NCI-H774 (cell line): Measurements from ENCODE around the gene NCAPG2.

Experiments used
- DNase-seq: peaks from one replicate; lab custom pipeline; 2025; lab: John Stamatoyannopoulos, UW

The NCAPG2 gene

DNA sequence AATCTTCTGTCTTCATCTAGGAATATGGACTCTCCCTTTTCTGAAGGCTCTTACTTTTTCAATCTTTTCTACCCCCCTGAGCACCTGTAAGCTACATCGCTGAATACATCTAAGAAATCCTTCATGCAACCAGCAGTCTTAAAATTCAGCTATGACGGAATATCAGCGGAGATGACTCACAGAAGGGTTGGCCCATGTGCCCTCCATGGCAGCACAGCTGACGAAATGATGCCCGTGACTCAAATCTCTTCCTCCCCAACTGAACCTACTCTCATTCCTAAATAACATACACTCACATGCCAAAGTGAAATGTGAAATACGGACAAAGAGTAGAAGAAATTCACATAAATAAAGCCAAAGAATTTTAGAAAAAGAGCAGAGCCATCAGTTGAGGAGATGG, 30.3 kb upstream of the NCAPG2 start:
- no peak for DNase-seq

DNA sequence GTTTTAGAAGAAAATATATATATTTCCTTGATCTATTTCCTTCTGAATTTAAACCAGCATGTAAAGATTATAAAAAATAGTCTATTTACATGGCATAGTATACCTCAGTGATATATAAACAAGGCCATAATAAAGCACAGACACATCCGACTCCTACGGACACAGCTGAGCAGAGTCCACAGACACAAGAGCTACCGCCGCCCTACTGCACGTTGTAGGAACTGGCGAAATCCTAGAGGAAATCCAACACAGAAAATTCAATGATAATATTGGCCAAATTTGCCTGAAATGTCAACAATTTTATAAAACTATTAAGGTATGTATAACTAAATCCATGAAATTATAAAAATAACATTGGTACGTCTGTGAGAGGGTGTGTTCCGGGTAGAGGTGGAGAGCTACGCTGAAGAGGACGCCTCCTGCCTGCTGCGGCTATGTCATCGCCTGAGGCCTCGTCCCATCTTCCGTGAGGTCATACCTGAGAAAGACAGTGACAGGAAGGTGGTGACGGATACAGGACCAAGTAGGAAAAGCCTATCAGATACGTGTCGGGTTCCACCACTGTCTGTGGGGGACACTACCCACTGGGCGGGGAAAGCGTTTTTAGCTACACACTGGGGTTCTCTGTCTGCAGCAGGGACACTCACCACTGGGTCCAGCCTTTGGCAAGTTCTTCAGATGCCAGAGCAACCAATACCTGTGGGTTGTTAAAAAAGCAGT, 29.3 kb upstream of the NCAPG2 start:
- no peak for DNase-seq

DNA sequence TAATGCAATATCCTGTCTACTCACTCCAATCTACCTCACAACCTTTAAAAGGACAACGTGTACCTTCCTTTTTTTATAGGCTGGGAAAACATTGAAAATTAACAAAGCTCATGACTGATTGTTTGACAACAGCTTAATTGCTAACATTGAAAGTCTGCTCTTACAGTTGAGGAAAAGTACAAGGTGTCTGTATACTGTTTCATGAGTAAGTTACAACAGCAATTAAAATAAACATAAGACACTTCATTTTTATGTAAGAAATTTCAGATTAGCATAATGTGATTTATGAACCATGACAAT, 28.6 kb upstream of the NCAPG2 start:
- DNase-seq: no peak

DNA sequence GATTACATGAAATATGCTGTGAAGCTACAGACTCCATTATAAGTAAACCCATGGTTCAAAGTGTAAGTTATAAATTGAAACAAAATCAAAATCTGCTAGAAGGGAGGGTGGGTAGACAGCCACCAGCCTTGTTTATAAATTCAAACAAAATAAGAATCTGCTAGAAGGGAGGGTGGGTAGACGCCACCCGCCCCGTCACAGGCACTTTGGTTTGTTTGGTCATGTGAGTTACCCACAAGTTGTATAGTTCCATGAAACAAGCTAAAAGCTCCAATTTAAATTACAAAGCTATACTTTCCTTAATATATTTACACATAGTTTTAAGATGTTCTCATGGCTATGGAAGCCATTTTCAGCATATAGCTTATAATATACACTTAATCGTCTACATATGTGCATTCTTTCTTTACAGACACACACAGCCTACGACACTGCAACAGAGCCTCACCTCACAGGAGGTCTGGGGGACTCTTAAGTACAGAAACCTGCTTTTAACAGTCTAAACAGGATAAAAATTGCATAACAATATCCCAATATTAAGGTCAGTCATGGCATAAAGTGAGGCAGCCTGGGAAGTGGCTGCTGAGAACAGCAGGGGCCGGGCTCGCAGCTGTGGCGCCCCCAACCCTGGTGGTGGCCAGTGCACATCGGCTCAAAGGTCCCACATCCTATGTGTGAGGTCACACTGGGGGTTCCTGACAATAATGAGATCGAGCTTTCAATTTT, 28.1 kb upstream of the NCAPG2 start:
- DNase-seq: no peak

DNA sequence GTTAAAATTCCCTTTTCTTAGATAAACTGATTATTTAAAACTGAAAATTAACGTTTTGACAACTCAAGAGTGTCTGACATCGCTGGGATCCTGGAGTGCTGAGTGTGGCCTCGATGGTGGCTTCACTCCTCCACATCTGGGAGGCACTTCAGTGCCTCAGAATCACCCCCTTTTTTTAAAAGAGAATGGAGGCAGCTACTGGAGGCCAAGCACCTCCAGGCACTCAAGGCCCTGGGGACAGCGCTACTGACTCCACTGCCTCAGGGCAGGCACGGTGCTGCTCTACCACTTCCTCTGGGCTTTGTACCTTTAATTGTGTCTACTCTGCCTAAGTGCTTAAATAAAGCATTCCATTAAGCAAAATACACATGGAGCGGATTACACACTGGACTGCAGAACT, 27.2 kb upstream of the NCAPG2 start:
- DNase-seq: no peak

DNA sequence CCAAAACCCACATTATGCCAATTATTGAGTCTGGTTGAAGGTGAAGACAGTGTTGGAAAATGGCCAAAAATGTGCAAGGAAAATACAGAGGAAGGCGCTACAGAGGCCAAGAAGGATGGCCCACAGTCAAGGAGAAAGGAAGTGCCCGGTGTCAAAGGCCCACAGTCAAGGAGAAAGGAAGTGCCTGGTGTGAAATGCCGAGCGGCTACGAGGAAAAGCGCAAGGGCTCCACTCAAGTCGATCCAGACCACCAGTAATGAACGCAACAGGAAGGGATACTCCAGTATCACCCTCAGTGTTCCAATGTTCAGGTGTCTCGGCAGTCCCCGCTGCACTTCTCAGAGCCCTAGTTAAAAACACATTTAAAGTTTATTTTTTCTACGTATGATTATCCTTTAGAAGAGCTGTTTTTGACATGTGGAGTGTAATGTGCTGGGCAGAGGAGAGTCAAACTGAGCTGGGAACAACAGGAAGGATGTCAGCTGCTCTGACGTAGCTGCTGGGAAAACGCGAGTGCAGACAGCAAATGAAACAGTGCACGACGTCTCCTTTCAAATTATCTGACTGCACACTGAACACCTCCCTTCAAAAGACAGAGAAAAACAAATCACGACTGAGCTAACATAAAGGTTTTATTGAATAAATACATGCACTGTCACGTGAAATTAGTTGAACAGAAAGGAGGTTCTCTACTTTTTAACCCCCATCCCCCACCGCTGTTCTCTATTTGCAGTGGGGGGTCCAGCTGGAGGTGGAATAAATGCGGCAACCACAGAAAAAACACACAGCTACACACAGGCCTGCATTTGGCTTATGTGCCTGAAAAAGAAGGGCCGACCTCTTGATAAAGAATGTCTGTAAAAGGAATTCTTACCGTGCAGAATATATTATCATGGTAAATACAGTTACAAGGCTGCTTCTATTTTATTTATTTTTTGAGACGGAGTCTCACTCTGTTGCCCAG, 26.1 kb upstream of the NCAPG2 start:
- DNase-seq: no peak

DNA sequence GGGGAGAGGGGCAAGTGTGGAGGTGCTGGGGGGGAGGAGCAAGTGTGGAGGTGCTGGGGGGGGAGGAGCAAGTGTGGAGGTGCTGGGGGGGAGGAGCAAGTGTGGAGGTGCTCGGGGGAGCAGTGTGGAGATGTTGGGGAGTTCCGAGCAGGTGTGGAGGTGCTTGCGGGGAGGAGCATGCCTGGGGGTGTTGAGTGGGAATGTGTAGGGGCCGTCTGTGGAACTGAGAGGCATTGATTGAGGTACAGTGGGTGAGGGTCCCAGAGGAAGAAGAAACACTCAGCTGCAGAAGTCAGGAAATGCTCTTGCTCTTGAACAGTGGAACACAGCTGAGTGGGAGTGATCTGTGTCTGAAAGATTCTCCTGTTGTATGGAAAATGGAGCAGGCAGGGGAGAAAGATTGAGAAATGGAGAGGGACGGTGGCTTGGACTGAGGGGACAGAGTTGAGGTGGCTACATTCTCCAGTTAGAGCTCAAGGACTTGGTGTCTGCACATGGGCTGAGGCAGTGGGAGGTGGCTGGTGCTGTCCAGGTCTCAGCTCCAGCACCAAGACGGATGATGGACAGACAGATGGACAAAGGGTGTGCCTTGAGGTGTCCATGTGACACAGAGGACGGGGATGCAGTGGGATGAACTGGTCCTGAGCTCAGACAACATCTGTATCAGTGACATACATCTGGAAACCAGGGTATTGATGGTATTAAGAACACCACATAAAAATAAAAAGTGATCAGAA, 25.2 kb upstream of the NCAPG2 start:
- DNase-seq: no peak

DNA sequence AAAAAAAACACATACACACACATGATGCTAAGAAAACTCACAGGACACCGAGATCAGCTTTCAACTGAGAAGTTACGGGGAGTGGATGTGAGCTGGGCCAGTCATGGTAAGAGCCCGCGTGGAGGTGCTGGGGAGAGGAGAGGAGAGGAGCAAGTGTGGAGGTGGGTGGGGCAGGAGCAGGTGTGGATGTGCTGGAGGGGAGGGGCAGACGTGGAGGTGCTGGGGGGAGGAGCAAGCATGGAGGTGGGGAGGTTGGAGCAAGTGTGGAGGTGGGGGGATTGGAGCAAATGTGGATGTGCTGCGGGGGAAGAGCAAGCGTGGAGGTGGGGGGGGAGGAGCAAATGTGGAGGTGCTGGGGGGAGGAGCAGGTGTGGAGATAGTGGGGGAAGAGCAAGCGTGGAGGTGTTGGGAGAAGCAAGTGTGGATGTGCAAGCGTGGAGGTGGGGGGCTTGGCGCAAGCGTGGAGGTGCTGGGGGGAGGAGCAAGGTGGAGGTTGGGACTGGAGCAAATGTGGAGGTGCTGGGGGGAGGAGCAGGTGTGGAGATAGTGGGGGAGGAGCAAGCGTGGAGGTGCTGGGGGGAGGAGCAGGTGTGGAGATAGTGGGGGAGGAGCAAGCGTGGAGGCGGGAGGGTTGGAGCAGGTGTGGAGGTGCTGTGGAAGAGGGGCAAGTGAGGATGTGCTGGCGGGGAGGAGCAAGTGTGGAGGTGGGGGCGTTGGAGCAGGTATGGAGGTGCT, 24.5 kb upstream of the NCAPG2 start:
- no peak for DNase-seq

DNA sequence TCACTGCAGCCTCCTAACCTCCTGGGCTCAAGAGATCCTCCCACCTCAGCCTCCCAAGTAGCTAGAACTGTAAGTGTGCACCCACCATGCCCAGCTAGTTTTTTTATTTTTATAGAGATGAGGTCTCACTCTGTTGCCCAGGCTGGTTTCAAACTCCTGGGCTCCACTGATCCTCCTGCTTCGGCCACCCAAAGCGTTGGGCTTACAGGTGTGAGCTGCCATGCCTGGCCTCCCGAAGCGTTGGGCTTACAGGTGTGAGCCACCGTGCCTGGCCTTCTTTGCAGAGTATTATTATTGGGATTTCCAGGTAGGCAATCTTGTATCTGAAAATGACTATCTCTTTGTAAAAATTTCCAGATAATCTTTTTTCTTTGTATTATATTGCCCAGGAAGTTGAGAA, 23.1 kb upstream of the NCAPG2 start:
- DNase-seq: no peak

DNA sequence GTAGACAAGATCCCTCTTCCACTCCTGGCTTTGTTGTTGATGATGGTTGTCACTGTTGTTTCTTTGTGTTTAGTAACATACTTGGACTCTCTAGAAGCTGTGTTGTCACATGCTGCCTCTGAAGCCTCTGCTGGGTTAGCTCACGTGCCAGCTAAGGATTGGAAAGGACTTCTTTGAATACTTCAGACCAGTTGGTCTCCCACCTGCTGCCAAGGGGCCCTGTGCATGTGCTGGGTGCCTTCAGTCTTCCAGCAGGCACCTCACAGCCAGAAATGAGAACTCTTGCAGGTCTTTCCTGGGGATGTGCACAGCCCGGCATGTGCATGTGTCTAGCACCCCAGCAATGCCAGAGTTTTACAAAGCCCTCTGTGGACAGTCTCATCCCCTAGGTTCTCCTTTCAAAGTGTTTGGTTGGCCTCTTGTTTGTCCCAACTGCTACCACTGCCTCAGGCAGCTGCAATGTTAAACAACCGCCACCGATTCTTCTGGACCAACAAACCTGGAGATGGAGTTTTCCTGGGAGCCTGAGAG, 21.7 kb upstream of the NCAPG2 start:
- DNase-seq: no peak

DNA sequence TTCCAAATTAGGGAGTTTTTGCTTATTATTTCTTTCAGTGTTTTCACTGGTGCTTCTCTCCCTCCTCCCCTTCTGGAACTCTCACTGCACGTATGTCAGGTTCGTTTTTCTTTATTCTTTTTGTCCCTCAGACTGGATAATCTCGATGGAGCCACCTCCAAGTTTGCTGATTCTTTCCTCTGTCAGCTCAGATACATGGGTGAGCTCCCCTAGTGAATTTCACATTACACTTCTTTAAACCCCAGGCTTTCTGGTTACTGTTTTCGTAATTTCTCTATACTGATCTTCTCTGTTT, 20.8 kb upstream of the NCAPG2 start:
- DNase-seq: no peak

DNA sequence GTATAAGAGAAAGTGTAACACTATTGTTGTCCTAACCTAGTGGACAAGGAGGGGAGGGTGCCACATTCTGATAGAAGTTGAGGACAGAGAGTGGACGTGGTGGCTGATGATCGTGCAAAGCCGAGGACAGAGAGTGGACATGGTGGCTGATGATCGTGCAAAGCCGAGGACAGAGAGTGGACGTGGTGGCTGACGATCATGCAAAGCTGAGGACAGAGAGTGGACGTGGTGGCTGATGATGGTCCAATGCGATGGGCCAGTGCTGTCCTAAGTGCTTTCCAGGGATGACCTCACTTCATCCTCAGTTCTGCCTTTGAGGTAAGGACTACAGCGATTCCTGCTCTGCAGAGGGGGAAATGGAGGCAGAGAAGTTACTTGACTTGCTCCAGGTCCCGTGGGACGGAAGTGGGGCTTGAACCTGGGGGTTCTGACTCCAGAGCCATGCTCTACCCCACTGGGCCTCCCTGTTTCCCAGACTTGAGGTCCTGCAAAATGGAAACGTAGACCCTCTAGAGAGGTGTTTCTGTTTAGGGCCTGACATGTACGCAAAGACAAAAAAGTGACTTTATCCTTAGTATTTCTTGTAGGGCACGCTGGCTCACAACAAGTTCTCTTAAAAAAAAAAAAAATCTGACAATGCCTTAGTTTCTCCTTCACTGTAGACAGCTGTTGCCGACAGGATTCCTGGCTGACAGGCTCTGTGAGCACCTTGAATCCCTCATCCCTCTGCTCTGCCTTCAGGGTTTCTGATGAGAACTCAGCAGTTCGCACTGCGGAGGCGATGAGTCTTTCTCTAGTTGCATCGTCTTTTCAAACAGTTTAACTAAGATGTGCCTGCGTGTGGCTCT, 20.3 kb upstream of the NCAPG2 start:
- no peak for DNase-seq

DNA sequence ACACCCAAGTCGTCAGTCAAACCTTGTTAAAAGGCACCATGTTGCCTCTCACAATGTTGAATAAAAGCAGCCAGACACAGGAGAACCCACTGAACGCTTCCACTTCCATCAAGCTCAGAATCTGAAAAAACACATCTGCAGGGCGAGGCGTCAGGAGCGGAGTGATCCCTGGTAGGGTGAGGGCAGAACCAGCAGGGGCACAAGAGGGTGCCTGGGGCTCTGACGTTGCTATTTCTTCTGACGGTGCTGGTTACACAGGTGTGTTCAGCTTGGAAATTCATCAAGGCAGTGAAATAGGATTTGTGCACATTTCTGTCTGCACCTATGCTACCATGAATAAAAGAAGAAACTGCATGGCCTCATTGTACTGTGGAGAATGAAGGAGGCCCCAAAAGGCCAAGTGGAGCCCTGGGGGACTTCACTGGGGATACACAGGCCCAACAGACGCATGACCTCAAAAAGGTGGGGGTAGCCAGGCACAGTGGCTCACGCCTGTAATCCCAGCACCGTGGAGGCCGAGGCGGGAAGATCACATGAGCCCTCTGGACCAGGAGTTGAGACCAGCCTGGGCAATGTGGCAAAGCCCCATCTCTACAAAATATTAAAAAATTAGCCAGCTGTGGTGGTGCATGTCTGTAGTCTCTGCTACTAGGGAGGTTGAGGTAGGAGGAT, 19.2 kb upstream of the NCAPG2 start:
- DNase-seq: no peak

DNA sequence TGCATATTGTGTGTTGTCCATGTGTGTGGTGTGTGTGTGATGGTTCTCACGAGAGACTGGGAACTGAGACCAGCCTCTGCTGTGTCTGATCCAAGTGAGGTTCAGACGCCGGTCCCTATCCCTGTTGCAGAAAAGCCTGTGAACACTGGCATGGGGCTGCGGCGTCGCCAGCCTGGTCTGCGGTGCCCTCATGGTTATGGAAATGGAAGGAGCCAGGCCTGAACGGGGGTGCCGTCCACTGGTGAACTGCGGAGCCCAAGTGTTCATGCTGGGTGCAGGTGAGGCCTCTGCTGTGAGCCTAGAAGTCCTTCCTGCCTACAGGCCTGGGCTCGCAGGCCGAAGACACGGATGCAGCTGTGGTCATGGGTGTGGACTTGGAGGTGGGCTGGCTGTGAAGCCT, 18.7 kb upstream of the NCAPG2 start:
- no peak for DNase-seq

DNA sequence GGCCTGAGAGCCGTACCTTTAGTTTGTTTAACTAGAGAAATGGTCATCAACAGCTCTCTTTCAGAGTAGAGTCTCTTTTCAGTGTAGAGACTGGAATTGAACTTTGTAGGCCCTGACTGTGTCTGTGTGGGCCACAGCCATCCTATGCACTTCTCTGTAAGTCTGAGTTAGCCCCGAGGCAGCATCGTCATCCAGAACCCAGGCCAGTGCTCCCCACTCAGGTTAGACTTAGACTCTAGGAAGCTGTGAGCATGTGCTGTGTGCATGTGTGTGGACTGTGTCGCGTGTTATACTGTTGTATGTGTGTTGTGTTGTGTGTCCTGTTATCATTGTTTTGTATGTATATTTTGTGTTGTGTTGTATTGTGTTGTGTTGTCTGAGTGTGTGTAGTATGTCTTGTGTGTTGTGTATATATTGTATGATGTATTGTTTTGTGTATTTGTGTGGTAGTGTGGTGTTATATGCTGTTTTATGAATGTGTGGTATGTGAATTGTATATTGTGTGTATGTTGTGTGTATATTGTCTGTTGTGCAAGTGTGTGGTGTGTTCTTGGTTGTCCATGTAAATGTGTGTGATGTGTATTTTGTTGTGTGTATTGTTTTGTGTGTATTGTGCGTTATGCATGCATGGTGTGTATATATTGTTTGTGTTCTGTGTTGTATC, 18.1 kb upstream of the NCAPG2 start:
- no peak for DNase-seq

DNA sequence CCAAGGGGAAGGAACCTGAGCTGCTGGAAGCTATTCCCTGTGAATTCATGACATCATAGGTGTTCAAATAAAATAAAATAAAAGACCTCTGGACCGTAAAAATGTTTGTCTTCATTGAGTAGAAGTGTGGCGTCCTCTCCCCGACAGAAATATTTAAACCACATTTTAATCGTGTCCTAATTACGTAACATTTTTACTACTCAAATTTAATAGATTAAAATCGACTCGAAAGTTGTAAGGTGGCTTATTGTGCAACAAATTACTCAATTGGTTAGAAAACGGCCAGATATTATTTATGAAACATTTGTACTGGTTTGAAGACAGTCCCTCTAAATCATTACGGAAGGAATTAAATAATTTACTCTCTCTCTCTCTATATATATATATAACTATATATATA, 15.5 kb upstream of the NCAPG2 start:
- no peak for DNase-seq

DNA sequence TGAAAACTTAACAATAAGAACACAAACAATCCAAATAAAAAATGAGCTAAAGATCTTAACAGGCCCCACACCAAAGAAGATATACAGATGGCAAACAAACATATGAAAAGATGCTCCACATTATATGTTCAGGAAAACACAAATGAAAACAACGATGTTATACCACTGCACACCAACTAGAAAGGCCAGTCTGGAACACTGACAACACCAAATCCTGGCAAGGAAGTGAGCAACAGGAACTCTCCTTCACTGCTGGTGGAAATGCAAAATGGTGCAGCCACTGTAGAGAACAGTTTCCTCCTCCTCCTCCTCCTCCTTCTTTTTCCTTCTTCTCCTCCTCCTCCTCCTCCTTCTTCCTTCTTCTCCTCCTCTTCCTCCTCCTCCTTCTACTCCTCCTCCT, 12.2 kb upstream of the NCAPG2 start:
- DNase-seq: no peak

DNA sequence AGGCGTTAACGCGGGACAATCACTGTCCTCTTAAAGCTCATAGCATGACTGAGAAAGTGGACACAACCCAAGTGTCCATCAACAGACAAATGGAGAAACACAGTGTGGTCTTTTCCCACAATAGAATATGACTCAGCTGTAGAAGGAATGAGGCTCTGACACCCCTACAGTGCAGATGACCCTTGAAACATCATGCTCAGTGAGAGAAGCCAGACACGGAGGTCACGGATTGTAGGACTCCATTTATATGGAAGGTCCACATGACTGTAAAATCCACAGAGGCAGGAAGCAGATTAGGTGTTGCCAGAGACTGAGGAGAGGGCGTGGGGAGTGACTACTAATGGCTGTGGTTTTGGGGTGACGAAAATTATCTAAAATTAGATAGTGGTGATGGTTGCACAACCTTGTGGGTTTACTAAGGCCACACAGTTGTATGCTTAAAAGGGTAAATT, 6.1 kb upstream of the NCAPG2 start:
- DNase-seq: no peak

DNA sequence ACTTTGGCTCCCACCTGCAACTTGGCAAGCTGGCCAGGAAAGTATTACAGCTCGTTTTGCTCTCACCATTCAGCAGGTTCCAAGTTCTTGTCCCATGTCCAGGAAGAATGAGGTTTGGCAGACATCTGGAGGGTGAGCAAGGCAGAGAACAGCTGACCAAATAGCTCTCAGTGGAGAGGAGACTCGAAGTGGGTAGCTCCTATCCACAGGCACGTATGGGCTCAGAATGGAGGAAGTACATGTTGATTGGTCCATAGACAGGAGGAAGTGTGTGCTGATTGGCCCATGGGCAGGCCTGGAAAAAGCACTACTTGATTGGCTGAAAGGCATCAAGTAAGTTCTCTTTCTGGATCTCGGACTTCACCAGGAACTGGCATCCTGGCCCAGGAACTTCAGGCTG, 3.0 kb upstream of the NCAPG2 start:
- no peak for DNase-seq
